ENCODE measurements around the gene WIPF2.
A peak's percentile ranks its signal among the peaks of the same experiment; 100 is the strongest.

The WIPF2 gene

DNA sequence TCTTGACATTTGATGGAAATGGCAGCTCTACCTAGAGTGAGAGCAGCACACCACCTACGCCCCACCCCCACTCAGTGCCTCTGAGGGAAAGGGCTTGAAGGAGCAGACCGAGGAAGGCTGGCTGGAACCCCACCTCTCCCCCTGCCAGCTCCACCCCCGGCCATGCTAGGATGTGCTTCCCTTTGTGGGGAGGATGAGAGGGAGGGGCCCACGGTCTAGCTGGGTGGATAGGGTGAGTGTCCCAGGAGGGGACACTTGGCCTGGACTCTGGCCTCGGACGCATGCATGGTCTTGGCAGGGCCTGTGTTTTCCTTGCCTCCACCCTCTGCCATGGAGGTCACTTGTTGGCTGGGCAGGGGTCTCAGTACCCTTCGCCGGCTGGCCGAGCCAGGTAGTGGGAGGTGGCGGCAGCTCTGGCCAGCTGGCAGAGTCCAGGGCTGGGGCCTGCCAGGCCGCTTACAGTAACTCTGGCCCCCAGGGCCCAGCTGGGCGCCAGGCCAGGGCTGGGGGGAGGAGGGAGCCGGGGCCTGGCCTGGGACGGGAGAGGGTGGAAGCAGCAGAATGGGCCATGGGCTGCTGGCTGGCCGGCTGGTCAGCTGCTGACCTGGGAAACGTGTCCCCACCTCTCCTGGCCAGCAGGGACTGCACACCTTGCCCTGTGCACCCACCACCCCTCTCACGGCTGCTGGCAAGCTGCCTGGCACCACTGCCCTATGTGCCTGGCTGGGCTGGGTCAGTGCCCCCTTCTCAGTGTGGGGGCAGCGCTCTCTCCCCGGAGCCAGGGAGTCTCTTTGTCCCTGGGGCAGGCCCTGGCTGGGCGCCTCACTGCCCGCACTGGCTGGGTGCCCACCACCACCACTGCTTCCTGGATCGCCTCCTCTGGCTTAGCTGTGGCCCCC lies 112.9 kb downstream of the WIPF2 start:
- Mint-ChIP-seq H3K4me3 (peak overlapping the region; percentile 72), H3K36me3 (ENCODE audit: low read depth) (peaks cover 61% of the 10 kb centered on the region)

More for the DNA sequence above, 112.9 kb downstream of the WIPF2 start:
- Mint-ChIP-seq H3K9me3 (no peaks in the 10 kb centered on the region), H3K4me1 (ENCODE audit: low read depth) (peaks cover 97% of the 10 kb centered on the region), H3K27me3 (no peaks in the 10 kb centered on the region), H3K27ac (peak overlapping the region; percentile 96)
- intact Hi-C loops (cut with micrococcal nuclease), result no loop called here
